Ectodermal cell (in vitro differentiated cells): Measurements from ENCODE around the gene HDAC11.

Experiments
- H3K27ac ChIP-seq: 2 replicates; pipeline ENCODE4 v1.7.0; 2013; ENCODE audit warnings: mild to moderate bottlenecking, low read depth, low read length; ENCODE audit not compliant: insufficient read depth, poor library complexity, severe bottlenecking
- H3K27me3 ChIP-seq: 2 replicates; pipeline ENCODE4 v1.7.0; 2013; ENCODE audit warnings: mild to moderate bottlenecking, low read length; ENCODE audit not compliant: insufficient read depth, control insufficient read depth, poor library complexity, severe bottlenecking
- H3K36me3 ChIP-seq: one replicate; pipeline ENCODE4 v1.7.0; 2013; ENCODE audit warnings: low read length; ENCODE audit not compliant: control insufficient read depth, insufficient read depth
- H3K4me1 ChIP-seq: one replicate; pipeline ENCODE4 v1.7.0; 2013; ENCODE audit warnings: low read length; ENCODE audit not compliant: control insufficient read depth, insufficient read depth
- H3K4me3 ChIP-seq: 2 replicates; pipeline ENCODE4 v1.7.0; 2013; ENCODE audit warnings: low read depth, low read length, control low read depth; ENCODE audit not compliant: insufficient read depth
- H3K9me3 ChIP-seq: 2 replicates; pipeline ENCODE4 v1.7.0; 2013; ENCODE audit warnings: mild to moderate bottlenecking, low read length, moderate library complexity; ENCODE audit not compliant: control insufficient read depth
- WGBS, 2 experiments: methylation state at CpG; one replicate each; pipeline ENCODE4 v1.1.7; 2013; ENCODE audit warnings: missing lambda C conversion rate in 2 of 2; 5-methylcytosine and 5-hydroxymethylcytosine counted together

The HDAC11 gene

DNA sequence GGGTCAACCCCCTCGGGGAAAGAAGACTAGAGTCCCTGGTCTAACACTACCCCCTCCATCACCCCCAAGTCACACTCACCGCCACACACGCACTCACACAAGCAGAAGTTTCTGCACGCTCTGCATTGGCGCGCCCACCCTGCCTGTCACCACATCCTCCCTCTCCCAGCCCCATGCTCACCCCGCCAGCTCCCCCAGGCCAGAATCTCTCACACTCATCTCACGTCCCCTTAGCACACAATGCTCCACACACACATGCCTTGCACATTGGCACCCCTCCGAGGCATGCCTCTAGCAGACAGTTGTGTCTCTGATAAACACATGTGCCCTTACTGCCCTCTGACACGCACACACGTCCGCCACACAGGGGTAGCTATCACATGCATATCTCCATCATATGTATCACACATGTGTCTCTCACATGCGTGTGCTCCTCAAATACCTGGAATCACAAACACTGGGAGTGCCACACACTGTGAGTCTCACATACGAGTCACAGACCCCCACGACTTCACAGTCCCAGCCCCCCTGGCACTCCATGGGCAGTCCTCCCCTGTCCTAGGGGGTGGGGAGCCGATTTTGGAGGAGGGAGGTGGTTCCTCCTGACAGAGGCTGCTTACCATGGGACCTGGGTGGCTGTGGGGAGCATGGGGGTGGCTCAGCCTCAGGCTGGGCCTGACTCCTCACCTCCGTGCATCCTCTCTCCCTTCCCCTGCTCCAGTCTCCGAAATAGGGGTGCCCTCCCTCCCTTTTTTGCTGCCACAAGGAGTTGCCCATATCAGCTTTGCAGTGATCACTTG, 69.7 kb downstream of the HDAC11 start:
- no peaks in the 10 kb centered on the region for H3K9me3 ChIP-seq
- peak overlapping the region; percentile 29 for H3K4me3 ChIP-seq
- peaks cover 25% of the 10 kb centered on the region for H3K27me3 ChIP-seq
- H3K36me3 ChIP-seq = no peaks in the 10 kb centered on the region
- WGBS, 2 experiments = 87% methylated on average over 18 of the region's 18 CpGs
- H3K27ac ChIP-seq = no peak overlapping the region
- peaks cover 11% of the 10 kb centered on the region for H3K4me1 ChIP-seq

- Histone ChIP-seq H3K4me1 (peaks cover 11% of the 10 kb centered on the region), H3K9me3 (no peaks in the 10 kb centered on the region), H3K27me3 (peaks cover 25% of the 10 kb centered on the region), H3K36me3 (no peaks in the 10 kb centered on the region), H3K27ac (no peak overlapping the region), H3K4me3 (no peak overlapping the region)
- 89 to 94% methylated on average over 2 of the region's 2 CpGs for WGBS, 2 experiments
These were observed 70.3 kb downstream of the HDAC11 start for GRCh38 chr3:13550423-13550690.

GRCh38 chr3:13550791-13551360, 70.8 kb downstream of the HDAC11 start:
- peaks cover 12% of the 10 kb centered on the region for H3K4me1 ChIP-seq
- no peaks in the 10 kb centered on the region for H3K9me3 ChIP-seq
- peaks cover 25% of the 10 kb centered on the region for H3K27me3 ChIP-seq
- H3K36me3 ChIP-seq = no peaks in the 10 kb centered on the region
- H3K4me3 ChIP-seq = no peak overlapping the region
- 87 to 88% methylated on average over 13 of the region's 13 CpGs for WGBS, 2 experiments
- H3K27ac ChIP-seq = no peak overlapping the region

- Histone ChIP-seq H3K9me3 (no peaks in the 10 kb centered on the region), H3K36me3 (no peaks in the 10 kb centered on the region), H3K4me1 (peaks cover 20% of the 10 kb centered on the region), H3K4me3 (no peak overlapping the region), H3K27me3 (peaks cover 24% of the 10 kb centered on the region), H3K27ac (no peak overlapping the region)
- 89 to 91% methylated on average over 28 of the region's 28 CpGs for WGBS, 2 experiments
These were observed 72.9 kb downstream of the HDAC11 start for GRCh38 chr3:13552857-13553652.

DNA sequence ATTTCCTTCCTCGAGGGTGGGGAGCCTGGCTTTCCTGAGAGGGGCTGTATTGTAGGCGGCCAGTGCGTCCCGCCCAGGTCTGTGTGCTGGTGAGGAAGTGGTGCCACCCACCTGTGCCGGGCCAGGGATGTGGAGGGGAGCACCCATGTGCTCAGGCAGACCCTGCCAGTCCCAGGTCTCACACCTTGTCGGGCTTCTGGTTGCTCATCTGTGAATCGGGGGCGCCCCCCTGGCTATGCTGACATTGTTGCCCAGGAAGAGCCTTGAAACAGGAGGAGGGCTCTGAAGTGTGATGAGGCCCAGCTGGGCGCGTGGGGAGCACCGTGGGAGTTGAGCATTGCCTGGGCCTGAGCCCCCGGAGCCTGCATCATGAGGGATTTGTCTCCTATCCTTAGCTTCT, 73.6 kb downstream of the HDAC11 start:
- peaks cover 20% of the 10 kb centered on the region for H3K4me1 ChIP-seq
- 82 to 85% methylated on average over 12 of the region's 12 CpGs for WGBS, 2 experiments
- no peak overlapping the region for H3K27ac ChIP-seq
- H3K4me3 ChIP-seq = no peak overlapping the region
- H3K36me3 ChIP-seq = no peaks in the 10 kb centered on the region
- H3K9me3 ChIP-seq = no peaks in the 10 kb centered on the region
- peaks cover 18% of the 10 kb centered on the region for H3K27me3 ChIP-seq

- Histone ChIP-seq H3K27ac (no peak overlapping the region), H3K4me3 (no peak overlapping the region)
- 89 to 90% methylated on average over 11 of the region's 11 CpGs for WGBS, 2 experiments
These were observed 75.6 kb downstream of the HDAC11 start for GRCh38 chr3:13555753-13556152.

More at GRCh38 chr3:13555753-13556152, 75.6 kb downstream of the HDAC11 start:
- Histone ChIP-seq H3K4me1 (peaks cover 20% of the 10 kb centered on the region), H3K9me3 (no peaks in the 10 kb centered on the region), H3K36me3 (no peaks in the 10 kb centered on the region), H3K27me3 (no peaks in the 10 kb centered on the region)
